HG02623 (cell line): ENCODE measurements around the gene TPRX2.
"Not testable (repeated sequence)": the region's sequence is repeated elsewhere in the genome, so short reads cannot be mapped to it uniquely, and the experiment has no call there.

Source experiments
- ATAC-seq: cut with Tn5 transposase; IDR thresholded peaks from one replicate; pipeline ENCODE4 v1.9.1; 2021; ENCODE audit warnings: moderate library complexity; ENCODE audit not compliant: unreplicated experiment

The TPRX2 gene, protein sequence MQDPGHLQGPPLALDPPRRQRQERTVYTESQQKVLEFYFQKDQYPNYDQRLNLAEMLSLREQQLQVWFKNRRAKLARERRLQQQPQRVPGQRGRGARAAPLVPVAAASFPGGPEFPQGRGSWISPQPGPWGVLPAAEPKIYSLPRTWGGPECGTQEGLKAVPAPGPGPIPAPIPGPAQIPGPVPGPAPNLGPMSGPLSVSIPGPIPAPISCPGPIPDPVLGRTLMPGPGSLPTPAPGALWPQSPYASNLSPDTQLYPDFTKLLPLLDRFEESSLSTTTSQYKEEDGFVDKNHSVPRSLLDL

DNA sequence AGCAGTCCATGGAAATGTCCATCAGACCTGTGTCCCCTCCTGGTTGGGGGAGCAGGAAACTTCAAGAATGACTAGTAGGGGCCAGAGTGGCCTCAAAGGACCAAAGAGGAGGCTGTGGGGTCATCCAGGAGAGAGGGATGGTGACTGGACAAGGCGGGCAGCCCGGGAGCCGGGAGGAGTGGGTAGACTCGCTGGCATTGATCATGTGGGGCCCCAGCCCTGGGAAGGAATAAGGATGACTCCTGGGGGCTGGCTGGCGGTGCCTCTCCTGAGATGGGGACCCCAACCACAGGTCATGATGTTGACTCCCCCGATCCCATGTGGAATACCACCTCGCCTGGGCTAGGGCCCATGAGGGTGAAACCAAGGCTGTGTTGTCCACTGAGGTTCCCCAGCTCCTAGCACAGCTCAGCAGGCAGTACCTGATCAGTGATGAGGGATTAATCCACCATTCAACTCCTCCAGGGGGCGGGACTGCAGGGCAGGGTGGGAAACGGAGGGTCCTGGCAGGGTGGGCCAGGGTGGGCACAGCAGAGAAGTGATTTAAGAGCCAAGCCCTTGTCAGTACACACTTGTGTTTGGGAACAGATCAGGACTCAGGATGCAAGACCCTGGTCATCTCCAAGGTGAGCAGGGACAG lies at the start of gene TPRX2:
Gene TPRX2 (plus strand): TSS at position 590 of the 640 bp plus-strand sequence. CDS start 12 bp downstream, at position 602.
- not testable (repeated sequence) for ATAC-seq

DNA sequence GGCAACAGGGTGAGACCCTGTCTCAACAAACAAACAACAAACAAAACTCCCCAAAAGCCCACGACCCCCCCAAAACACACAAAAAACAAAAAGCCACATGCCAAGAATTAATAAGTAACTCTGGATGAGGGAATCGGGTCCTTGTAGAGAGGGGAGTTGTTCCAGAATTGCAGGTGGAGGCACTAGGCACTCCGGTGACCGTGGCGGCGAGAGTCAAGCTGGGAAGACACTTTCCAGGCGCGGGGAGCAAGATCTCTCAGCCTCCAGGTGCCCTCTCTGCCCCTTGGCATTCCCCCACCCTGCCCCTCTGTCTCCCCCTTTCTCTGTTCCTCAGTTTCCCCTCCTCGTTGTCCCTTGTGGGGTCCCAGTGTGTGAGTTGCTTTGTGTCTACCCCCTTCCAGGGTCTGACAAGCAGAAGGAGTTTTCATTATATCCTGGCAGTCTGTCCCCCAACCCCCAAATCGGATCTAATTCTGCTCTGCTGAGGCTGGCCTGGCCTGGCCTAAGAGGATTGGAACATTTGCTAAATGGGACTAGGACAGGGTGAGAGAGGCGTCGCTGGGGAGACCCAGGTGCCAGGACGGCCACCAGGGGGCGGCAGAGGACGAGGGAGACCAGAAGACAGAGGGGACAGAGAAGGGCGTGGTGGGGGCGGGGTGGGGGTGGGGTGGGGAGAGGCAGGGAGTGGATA lies 45.6 kb upstream of the TPRX2 start:
- no peak for ATAC-seq

DNA sequence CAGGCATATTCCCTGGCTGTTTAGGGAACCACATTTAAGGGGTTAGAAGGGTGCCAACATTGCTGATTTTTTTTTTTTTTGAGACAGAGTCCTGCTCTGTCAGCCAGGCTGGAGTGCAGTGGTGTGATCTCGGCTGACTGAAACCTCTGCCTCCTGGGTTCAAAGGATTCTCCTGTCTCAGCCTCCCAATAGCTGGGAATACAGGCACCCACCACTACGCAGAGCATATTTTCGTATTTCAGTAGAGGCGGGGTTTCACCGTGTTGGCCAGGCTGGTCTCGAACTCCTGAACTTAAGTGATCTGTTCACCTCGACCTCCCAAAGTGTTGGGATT lies 45.1 kb upstream of the TPRX2 start:
- no peak for ATAC-seq

DNA sequence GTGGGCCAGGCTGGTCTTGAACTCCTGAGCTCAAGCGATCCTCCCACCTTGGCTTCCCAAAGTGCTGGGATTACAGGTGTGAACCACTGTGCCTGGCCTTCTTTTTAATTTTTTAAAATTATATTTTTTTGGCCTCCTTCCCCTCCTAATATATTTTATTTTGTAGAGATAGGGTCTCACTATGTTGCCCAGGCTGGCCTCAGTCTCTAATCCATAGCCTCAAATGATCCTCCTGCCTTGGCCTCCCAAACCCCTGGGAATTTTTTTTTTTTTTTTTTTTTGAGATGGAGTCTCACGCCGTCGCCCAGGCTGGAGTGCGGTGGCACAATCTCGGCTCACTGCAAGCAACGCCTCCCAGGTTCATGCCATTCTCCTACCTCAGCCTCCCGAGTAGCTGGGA lies 42.8 kb upstream of the TPRX2 start:
- not testable (repeated sequence) for ATAC-seq

DNA sequence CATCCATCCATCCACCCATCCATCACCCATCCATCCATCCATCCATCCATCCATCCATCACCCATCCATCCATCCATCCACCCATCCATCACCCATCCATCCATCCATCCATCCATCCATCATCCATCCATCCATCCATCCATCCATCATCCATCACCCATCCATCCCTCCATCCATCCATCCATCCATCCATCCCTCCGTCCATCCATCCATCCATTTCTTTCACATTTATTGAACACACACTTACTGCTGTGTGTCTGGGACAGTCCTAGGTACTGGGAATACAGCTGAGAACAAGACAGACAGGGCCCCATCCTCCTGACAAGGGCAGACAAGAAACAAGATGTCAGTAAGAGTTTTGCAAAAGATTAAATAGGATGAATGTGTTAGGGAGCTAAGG lies 40.8 kb upstream of the TPRX2 start:
- not testable (repeated sequence) for ATAC-seq

DNA sequence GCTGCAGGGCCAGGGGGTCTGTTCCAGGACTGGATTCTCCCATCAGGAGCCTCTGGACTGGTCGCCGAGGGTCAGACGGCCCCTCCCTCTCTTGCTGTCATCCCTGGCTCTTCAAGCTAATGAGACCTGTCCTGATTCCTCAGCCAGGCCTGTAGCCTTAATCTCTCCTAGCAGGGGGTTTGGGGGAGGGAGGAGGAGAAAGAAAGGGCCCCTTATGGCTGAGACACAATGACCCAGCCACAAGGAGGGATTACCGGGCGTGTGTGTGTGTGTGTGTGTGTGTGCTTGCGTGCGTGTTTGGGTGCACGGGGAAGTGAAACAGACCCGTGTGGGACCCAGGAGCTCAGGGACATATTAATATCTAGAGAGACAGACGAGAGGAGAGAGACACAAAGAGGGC lies 39.2 kb upstream of the TPRX2 start:
- no peak for ATAC-seq

DNA sequence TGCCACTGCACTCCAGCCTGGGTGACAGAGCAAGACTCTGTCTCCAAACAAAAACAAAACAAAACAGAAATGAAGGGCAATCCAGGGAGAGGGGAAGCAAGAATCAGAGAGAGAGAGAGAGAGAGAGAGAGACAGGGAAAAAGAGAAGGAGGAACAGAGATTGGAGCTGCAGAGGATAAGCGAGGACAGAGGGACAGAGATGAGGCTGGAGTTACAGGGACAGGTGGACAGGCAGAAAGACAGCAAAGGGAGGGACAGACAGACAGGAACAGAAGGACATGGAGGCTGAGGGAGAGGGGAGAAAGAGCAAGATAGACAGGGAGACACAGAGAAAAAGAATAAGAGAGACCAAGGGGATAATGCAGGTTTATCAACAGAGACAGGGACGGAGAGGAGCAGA lies 38.6 kb upstream of the TPRX2 start:
- no peak for ATAC-seq

DNA sequence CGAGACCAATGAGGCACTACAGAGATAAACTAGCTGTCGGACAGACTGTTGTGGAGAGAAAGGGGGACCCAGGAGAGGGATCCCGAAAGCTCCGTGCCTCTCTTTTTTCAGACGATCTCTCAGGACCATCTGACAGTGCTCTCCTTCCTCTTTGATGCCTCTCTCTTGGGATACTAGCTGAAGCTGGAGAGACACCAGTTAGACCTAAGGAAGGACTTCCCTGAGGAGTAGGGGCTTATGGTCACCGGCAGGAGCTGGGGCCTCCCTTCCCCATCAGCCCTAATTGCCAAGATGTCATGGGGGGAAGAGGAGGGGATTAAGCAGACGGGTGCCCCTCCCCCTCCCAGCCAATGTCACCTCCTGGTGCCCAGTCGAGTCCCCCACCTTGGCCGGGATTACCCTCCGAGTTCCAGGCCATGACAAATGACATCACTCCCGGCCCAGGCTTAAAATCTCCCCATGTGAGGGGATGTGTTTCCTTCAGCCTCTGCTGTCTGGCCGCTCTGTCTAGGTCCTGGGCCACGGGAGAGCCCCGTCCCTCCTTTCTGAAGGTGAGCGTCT lies 37.5 kb upstream of the TPRX2 start, which contains the start of gene CRX:
Gene CRX (plus strand): TSS at position 478 of the 561 bp plus-strand sequence. CDS start 12,507 bp downstream, outside the sequence.
- no peak for ATAC-seq

DNA sequence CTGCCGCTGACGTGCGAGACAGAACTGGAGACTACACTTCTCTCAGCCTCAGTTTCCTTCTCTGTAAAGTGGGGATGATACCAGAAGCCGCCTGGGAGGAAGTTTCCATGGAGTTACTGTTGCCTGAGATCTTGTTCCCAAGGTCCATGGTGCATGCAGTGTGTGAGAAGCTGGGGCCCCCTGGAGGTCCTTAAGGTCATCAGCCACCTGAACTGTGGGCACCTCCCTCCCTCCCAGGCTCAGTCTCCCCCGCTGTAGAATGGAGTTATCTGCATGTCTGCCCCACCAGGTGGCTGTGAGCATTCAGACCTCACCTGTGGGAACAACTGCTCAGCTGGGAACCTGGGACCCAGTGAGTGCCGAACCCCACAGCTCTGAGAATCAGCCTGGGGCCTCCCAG lies 34.6 kb upstream of the TPRX2 start:
- ATAC-seq = no peak

DNA sequence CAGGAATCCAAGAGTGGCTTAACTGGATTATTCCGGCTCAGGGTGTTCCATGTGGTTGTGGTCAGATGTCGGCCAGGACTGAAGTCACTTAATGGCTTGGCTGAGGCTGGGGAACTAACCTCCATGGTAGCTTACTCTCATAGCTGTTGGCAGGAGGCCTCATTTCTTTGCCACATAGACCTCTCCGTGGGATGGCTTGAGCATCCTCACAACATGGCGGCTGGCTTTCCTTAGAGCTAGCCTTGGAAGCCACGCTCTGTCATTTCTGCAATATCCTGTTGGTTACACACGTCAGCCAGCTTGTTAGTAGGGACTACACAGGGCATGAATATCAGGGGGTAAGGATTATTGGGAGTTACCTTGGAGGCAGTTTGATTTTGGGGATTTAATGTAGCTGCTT lies 32.2 kb upstream of the TPRX2 start:
- ATAC-seq = no peak

DNA sequence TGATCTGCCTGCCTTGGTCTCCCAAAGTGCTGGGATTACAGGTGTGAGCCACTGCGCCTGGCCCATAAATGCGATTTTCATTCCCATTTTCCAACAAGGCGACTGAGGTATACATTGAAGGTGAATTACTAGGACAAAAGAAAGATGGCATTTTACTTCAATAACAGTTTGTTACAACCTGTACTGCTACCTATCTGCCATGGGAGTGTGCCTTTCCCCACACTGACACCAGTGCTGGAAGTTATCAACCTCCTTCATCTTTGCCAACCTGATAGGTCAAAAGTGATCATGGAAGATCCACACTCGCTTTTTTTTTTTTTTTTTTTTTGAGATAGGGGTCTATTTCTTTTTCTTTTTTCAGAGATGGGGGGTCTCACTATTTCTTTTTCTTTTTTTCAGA lies 26.3 kb upstream of the TPRX2 start:
- ATAC-seq = no peak

DNA sequence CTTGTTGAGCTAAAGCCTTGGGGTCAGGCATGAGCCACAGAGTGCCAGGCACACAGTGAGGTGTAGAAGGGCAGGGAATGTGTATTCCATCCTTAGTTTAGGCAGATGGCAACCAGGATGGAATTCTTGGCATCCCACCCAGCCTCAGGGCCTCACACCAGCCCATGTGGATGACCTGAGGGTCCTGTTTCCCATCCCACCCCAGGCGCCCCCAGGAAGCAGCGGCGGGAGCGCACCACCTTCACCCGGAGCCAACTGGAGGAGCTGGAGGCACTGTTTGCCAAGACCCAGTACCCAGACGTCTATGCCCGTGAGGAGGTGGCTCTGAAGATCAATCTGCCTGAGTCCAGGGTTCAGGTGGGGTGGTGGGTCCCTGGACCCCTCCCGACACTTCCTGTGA lies 23.0 kb upstream of the TPRX2 start:
- ATAC-seq = no peak

DNA sequence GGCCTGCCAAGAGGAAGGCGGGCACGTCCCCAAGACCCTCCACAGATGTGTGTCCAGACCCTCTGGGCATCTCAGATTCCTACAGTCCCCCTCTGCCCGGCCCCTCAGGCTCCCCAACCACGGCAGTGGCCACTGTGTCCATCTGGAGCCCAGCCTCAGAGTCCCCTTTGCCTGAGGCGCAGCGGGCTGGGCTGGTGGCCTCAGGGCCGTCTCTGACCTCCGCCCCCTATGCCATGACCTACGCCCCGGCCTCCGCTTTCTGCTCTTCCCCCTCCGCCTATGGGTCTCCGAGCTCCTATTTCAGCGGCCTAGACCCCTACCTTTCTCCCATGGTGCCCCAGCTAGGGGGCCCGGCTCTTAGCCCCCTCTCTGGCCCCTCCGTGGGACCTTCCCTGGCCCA lies 19.6 kb upstream of the TPRX2 start:
- ATAC-seq = no peak

DNA sequence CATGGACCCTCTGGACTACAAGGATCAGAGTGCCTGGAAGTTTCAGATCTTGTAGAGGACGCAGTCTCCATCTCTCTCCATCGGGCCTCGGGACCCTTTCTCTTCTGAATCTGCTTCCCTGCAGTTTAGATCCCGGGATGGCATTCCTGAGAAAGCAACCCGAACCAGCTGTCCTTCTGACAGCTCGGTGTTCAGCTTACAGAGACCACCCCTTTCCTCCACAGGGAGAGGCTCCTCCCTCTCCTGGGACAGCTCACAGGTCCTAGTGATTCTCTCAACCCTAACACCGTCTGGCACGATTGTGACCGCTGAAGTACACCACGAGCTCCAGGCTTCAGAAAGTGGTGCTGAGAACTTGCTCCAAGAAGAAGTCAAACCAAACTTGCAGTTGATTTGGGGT lies 19.1 kb upstream of the TPRX2 start:
- no peak for ATAC-seq

DNA sequence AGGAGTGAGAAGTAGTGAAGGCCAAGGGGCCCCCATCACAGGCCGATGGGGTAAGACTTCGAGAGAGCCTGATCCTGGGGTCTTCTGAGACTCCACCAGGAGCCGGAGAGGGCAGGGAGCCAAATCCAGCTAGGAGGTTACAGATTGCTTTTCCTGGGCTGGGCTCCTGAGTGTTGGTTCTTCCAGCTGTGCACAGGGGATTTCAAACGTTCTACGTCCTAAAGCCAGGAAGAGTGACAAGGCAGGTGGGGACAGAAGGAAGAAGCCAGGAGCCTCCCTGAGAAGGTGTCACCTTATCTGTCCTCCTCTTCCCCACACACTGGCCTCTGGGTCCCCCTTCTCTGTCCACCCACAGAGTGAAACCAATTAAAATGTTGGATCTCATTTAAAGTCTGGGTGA lies 16.1 kb upstream of the TPRX2 start:
- no peak for ATAC-seq

DNA sequence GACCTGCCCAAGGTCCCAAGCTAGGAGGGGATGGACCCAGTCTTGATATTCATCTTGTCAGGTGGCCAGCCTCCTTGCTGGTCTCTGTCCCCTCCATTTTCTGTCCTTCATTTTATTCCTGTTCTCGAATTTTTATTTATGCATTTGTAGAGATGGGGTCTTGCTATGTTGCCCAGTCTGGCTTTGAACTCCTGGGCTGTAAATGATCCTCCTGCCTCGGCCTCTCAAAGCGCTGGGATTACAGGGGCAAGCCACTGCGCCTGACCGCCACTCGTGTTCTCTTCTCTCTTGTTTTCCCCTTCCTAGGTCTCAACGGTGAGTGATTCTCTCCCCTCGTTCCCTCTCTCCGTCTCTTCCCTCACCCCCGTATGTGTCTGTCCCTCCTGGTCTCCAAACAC lies 10.6 kb upstream of the TPRX2 start:
- ATAC-seq = no peak

DNA sequence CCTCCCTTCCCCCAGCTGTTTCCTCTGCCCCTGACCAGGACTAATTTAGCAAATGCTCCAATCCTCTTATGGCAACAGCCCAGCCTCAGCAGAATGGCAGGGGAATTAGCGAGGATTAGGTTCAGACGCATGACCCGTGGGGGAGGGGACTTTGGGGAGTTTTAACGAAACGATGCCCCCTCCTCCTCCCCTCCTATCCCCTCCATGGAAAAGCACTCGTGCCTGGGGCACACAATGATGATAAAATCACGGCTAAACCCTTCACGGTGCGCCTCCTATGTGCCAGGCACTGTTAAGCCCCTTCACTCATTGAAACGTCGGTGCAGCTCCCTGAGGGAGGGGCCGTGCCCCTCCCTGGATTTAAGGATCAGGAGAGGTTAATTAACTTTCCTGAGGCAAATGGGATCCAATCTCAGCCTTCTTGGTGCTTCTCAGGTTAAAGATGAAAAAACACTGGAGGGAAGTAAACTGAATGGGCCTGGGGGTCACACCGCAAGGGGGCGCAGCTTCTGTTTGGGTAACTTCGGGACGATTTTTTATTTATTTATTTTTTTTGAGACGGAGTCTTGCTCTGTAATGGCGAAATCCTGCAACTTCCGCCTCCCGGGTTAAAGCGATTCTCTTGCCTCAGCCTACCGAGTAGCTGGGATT lies 10.1 kb upstream of the TPRX2 start:
- ATAC-seq = no peak

DNA sequence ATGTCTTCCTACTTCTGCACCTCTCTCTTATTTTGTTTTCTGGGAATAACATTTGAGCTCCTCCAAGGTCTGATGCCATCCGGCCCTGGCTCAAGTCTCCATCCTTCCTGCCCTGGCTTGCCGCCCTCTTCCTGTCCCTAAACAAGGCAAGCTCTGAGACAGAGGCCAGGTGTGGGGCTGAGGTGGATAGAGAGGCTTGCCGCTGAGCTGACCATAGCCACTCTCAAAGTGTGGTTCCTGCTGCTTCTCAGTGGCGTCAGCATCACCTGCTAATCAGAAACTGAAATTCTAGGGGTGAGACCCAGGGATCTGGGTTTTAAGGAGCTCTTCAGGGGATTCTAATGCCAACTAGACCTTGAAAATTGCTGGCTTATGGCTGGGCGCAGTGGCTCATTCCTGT lies 6.0 kb upstream of the TPRX2 start:
- no peak for ATAC-seq

DNA sequence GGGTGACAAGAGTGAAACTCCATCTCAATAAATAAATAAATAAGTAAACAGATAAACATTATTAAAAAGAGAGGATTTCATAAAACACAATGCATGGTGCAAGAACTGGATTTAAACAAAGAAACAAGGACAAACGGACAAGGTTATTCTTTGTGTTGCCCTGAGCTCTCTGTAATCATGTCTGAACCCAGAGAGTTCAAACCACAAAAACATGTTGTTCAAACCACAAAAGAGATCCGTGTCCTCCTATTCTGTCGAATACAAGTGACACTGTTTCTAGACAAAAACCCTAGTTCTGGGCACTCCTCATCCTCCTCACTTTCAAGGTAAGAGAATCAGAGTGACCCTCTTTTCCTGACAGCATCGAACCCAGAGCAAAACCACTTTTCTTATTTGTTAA lies 4.6 kb upstream of the TPRX2 start:
- ATAC-seq = no peak

DNA sequence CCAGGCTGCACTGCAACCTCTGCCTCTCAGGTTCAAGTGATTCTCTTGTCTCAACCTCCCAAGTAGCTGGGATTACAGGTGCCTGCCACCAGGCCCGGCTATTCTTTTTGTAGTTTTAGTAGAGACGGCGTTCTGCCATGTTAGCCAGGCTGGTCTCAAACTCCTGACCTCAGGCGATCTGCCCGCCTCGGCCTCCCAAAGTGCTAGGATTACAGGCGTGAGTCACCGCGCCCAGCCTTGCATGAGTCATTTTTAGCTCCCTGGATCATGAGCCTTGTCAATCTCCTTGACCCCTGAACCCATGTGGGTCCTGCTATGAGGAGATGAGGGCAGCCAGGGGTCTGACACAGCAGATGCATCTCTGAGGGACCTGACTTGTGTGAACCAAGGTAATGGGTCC lies 804 bp upstream of the TPRX2 start:
- not testable (repeated sequence) for ATAC-seq

DNA sequence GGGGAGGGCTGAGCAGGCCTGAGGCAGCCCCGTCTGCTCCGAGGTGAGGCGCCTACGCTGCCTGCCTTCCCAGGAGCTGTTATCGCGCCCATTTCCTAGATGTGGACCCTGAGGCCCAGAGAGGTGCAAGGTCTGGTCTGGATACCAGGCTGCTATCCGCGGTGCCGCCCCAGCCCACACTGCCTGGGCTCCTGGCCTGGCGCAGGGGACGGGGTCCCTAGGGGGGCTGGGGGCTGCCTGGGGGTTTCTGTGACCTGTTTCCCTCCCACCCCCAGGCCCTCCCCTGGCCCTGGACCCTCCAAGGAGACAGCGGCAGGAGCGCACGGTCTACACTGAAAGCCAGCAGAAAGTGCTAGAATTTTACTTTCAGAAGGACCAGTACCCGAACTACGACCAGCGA lies 803 bp downstream of the TPRX2 start:
- not testable (repeated sequence) for ATAC-seq
